ENCODE results near the gene HMGCLL1. TPM values are rescaled to one million over a fixed set of nuclear protein-coding genes. Genes with fewer than 3 reads are reported as not detected.

Gene HMGCLL1
- total RNA-seq, 1 donor: 0.36 TPM

DNA sequence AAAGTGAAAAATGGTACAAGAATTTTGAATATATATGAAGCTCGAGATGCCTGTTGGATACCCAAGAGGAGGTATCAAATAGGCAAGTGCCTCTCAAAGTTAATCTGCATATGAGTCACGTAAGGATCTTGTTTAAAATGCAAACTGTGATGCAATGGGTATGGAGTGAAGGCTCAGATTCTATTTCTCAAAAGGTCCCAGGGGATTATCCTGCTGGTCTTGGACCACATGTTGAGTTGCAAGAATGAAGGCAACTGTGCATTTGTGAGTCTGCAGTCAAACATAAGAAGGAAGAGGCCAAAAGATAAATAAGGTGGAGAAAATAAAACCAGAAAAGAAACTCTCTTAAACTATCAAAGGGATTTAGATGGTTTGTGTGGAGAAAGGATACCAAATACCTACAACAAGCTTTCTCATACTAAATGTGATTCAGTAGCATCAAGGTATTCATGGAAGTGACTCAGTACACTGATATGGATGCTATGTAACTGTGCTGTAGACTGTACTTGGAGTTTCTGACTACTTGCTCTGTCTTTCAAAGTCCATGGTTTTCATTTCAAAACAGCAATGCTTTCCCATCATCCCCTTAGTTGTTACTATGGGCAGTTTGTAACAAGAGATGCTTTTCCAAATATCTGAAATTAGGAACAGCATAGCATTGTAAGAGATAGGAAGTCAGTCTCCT lies 145.4 kb downstream of the HMGCLL1 start:
- TF ChIP-seq, protein P1, sequence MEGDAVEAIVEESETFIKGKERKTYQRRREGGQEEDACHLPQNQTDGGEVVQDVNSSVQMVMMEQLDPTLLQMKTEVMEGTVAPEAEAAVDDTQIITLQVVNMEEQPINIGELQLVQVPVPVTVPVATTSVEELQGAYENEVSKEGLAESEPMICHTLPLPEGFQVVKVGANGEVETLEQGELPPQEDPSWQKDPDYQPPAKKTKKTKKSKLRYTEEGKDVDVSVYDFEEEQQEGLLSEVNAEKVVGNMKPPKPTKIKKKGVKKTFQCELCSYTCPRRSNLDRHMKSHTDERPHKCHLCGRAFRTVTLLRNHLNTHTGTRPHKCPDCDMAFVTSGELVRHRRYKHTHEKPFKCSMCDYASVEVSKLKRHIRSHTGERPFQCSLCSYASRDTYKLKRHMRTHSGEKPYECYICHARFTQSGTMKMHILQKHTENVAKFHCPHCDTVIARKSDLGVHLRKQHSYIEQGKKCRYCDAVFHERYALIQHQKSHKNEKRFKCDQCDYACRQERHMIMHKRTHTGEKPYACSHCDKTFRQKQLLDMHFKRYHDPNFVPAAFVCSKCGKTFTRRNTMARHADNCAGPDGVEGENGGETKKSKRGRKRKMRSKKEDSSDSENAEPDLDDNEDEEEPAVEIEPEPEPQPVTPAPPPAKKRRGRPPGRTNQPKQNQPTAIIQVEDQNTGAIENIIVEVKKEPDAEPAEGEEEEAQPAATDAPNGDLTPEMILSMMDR (IDR thresholded peaks at IDR 0.05; ENCODE audit: extremely low read depth, low read depth, low read length): no peak
- Histone ChIP-seq H3K4me3 (ENCODE audit: insufficient read depth, low read length) (no peak overlapping the region), H4K20me1 (ENCODE audit: insufficient read depth, low read length) (no peaks in the 10 kb centered on the region), H3K4me2 (ENCODE audit: insufficient read depth, low read length) (no peak overlapping the region), H3K36me3 (ENCODE audit: insufficient read depth, low read length) (no peaks in the 10 kb centered on the region), H3K27ac (ENCODE audit: low read depth, low read length) (no peak overlapping the region), H3K27me3 (ENCODE audit: insufficient read depth, low read length) (no peaks in the 10 kb centered on the region), H3K9me3 (ENCODE audit: low read depth, low read length) (no peaks in the 10 kb centered on the region), H2AFZ (ENCODE audit: low read length) (no peak overlapping the region), H3K4me1 (ENCODE audit: insufficient read depth, low read length) (peaks cover 7% of the 10 kb centered on the region), H3K79me2 (ENCODE audit: insufficient read depth, low read length) (no peaks in the 10 kb centered on the region)
- no peak for DNase-seq (ENCODE audit: insufficient read length, low spot score, missing footprints)

DNA sequence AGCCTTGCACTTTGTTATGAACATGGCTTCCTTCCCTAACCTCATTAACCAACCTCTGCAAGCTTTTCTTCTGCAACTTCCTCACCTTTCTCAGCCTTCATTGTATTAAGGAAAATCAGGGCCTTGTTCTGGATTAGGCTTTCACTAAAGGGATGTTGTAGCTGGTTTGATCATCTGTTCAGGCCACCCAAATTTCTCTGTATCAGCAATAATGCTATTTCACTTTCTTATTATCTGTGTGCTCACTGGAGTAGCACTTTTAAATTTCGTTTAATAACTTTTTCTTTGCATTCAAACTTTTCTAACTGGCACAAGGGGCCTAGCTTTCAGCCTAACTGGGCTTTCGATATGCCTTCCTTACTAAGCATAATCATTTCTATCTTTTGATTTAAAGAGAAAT lies 155.1 kb downstream of the HMGCLL1 start:
- H3K27ac ChIP-seq (ENCODE audit: low read depth, low read length): no peak overlapping the region
- H3K27me3 ChIP-seq (ENCODE audit: insufficient read depth, low read length): no peaks in the 10 kb centered on the region
- no peaks in the 10 kb centered on the region for H3K36me3 ChIP-seq (ENCODE audit: insufficient read depth, low read length)
- H3K9me3 ChIP-seq (ENCODE audit: low read depth, low read length): no peaks in the 10 kb centered on the region
- DNase-seq (ENCODE audit: insufficient read length, low spot score, missing footprints): no peak
- H4K20me1 ChIP-seq (ENCODE audit: insufficient read depth, low read length): no peaks in the 10 kb centered on the region
- H2AFZ ChIP-seq (ENCODE audit: low read length): no peak overlapping the region
- no peak overlapping the region for H3K4me3 ChIP-seq (ENCODE audit: insufficient read depth, low read length)
- no peak overlapping the region for H3K4me2 ChIP-seq (ENCODE audit: insufficient read depth, low read length)
- no peaks in the 10 kb centered on the region for H3K79me2 ChIP-seq (ENCODE audit: insufficient read depth, low read length)
- TF ChIP-seq, protein P1 (IDR thresholded peaks at IDR 0.05; ENCODE audit: extremely low read depth, low read depth, low read length): no peak
- no peaks in the 10 kb centered on the region for H3K4me1 ChIP-seq (ENCODE audit: insufficient read depth, low read length)

DNA sequence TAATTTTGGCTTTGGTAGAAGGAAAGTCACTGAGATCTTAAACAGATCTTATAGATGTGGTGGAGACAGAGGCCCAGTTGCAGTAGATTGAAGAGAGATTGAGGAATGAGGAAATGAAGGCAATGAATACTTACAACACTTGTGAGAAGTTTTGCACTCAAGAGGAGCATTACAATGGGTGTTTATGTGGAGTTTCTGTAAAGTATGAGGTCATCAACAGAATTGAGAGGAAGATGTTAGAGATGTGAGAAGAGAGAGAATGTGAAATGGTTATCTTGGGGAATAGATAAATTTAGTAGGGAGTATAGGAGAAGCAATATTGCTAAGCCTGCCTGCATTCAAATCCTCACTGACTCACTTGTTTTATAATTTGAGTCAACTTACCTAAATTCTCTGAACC lies 168.3 kb downstream of the HMGCLL1 start:
- H3K27ac ChIP-seq (ENCODE audit: low read depth, low read length): no peak overlapping the region
- no peak overlapping the region for H2AFZ ChIP-seq (ENCODE audit: low read length)
- TF ChIP-seq, protein P1 (IDR thresholded peaks at IDR 0.05; ENCODE audit: extremely low read depth, low read depth, low read length): no peak
- DNase-seq (ENCODE audit: insufficient read length, low spot score, missing footprints): no peak
- no peaks in the 10 kb centered on the region for H4K20me1 ChIP-seq (ENCODE audit: insufficient read depth, low read length)
- no peak overlapping the region for H3K4me3 ChIP-seq (ENCODE audit: insufficient read depth, low read length)
- H3K27me3 ChIP-seq (ENCODE audit: insufficient read depth, low read length): no peaks in the 10 kb centered on the region
- H3K4me2 ChIP-seq (ENCODE audit: insufficient read depth, low read length): no peak overlapping the region
- no peaks in the 10 kb centered on the region for H3K36me3 ChIP-seq (ENCODE audit: insufficient read depth, low read length)
- H3K4me1 ChIP-seq (ENCODE audit: insufficient read depth, low read length): no peaks in the 10 kb centered on the region
- no peaks in the 10 kb centered on the region for H3K9me3 ChIP-seq (ENCODE audit: low read depth, low read length)
- H3K79me2 ChIP-seq (ENCODE audit: insufficient read depth, low read length): no peaks in the 10 kb centered on the region

DNA sequence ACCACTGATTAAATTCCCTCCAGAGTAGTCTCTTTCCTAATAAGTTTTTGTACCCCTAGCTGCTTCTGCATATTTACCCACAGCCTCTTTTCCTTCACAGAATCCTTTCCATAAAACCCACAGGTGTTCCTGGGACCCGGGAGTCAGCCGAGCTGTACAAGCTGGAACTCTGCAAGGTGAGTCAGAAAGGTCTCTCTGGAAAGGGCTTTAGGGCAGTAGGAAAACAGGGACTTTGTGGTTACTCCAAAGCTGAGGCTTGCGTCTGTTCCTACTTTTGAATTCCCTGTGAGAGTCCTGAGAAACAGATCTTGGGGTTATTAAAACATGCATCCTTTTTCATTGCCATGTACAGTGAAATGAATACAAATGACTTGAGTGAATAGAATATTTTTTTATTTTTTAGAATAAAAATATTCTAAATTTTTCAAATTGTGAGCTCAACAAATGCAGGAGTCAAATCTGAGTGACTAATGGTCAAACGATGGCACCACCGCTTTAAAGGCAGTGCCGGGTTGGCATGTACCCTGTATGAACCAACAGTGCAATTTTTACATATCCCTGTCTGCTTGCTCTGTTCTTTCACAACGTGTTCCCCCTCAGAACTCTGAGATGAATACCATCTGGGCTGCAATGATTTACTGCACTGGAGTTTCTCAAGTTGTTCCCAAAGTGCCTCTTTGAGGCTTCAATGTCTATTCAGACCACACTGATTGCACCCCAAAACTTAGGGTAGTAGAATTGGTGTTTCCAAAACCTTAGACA lies 173.3 kb downstream of the HMGCLL1 start:
- no peaks in the 10 kb centered on the region for H4K20me1 ChIP-seq (ENCODE audit: insufficient read depth, low read length)
- H3K36me3 ChIP-seq (ENCODE audit: insufficient read depth, low read length): no peaks in the 10 kb centered on the region
- no peak overlapping the region for H2AFZ ChIP-seq (ENCODE audit: low read length)
- H3K79me2 ChIP-seq (ENCODE audit: insufficient read depth, low read length): no peaks in the 10 kb centered on the region
- H3K4me1 ChIP-seq (ENCODE audit: insufficient read depth, low read length): no peaks in the 10 kb centered on the region
- H3K27me3 ChIP-seq (ENCODE audit: insufficient read depth, low read length): no peaks in the 10 kb centered on the region
- H3K27ac ChIP-seq (ENCODE audit: low read depth, low read length): no peak overlapping the region
- TF ChIP-seq, protein P1 (IDR thresholded peaks at IDR 0.05; ENCODE audit: extremely low read depth, low read depth, low read length): no peak
- no peak overlapping the region for H3K4me3 ChIP-seq (ENCODE audit: insufficient read depth, low read length)
- no peaks in the 10 kb centered on the region for H3K9me3 ChIP-seq (ENCODE audit: low read depth, low read length)
- H3K4me2 ChIP-seq (ENCODE audit: insufficient read depth, low read length): no peak overlapping the region
- no peak for DNase-seq (ENCODE audit: insufficient read length, low spot score, missing footprints)

Data from osteoblast (primary cell).